HG03469 (cell line): ENCODE measurements around the gene CCL11.

Source experiments
- ATAC-seq: cut with Tn5 transposase; IDR thresholded peaks from one replicate; pipeline ENCODE4 v1.9.1; 2021; ENCODE audit warnings: mild to moderate bottlenecking, moderate library complexity, moderate number of reproducible peaks; ENCODE audit not compliant: unreplicated experiment

The CCL11 gene

DNA sequence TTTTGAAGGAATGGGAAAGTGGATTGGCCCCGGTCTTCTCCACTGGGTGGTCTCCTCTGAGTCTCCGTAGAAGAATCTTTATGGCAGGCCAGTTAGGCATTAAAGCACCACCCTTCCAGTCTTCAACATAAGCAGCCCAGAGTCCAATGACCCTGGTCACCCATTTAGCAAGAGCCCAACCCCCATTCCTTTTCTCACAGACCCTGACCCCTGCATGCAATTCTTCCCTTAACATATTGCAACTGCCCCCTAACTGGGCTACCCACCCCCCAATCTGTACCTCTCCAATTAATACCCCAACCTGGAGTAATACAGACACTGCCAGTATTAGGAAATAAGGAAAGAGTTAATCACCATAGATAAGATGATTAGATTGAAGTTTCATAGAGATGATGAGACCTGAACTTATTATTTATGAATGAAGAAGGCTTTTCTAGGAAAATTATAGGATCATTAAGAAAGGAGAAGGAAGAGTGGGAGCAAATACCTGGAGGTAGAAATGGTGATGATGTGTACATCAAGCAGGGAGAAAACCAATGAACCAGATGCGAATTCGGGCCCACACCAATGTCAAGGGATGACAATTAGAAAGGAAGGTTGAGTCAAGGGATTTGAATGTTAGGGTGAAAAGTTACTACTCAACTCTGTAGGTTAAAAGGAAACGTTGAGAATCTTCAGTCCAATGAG is 28.1 kb upstream of the CCL11 start:
- ATAC-seq, result no peak

DNA sequence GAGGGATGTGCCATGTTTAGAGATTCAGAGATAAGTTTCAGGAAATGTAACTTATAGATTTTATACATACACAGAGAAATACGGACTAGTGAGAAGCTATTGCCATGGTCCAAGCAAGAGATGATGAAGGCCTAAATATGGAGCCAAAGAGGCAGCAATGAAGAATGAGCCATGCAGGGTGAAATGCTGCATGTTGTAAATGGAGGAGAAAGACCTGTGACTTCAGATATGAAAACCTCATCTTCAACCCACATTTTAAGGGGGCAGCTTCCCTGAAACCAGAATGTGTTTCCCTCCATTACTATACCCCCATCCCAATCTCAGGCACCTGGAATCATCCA is 27.6 kb upstream of the CCL11 start:
- no peak for ATAC-seq

DNA sequence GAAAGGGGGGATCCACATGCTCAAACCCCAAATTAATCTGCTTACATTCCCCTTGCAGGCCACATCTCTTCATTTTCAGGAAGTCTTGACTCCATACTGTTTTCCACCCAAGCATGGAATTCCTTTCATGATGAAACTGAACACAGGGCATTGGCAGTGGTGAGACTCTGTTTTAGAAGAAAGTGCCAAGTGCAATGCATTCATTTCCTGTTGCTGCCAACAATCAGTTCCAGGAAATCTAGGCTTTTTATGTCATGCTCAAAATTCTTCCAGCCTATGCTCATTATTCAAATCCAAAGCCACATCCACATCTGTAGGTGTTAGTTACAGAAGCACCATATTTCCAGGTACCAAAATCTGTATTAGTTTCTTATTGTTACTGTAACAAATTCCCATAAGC is 26.4 kb upstream of the CCL11 start:
- no peak for ATAC-seq

DNA sequence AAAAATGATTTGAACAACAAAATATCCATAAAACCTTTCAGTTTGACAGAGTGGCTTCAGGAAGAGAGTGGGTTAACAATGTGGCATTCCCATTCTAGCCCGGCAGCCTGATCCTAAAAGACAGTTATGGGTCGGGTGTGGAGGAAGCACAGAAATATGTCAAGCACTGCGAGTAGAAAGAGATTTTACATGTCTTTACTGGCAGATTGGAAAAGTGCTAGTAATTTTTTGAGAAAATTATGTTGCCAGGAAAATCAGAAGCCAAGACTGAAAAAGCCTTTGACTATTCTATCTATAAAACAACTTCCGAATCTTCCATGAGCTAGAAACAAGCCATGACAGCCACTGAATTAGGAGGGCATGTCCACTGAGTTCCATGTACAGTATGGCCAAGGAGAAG is 24.7 kb upstream of the CCL11 start:
- ATAC-seq, result no peak

DNA sequence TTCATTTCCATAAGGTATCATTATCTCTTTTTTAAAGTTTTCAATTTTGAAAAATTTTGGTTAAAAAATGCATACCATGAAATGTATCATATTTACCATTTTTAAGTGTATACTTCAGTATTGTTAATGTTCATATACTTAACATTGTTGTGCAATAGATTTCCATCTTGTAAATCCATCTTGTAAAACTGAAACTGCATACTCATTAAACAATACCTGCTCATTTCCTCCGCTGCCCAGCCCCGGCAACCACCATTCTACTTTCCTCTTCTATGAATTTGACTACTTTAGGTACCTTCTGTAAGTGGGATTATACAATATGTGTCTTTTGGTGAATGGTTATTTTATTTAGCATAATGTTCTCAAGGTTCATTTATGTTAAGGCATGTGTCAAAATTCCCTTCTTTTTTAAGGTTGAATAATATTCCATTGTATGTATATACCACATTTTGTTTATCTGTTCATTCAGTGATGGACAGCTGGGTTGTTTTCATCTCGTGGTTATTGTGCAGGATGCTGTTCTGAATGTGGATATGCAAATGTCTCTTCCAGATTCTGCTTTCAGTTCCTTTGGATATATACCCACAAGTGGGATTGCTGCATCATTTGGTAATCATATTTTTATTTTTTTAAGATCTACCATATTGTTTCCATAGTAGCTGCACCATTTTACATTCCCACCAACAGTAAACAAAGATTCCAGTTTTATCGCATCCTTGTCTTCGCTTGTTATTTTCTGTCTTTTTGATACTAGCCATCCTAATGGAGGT is 23.8 kb upstream of the CCL11 start:
- no peak for ATAC-seq

DNA sequence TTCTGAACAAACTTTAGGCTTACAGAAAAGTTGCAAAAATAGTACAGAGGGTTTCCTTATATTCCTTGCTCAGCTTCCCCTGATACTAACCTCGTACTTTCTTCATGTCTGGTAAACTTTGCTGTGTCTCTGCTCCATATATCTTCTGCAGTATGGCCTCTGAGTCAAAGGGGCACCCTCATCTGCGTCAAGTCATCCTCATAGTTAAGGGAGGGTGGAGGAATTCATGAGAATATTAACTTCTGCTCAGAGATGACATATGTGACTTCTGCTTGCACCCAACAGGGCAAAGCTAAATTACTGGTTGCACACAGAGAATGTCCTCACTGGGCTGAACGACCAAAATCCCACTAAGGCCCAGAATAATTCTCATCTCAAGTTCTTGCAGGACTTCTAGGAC is 19.8 kb upstream of the CCL11 start:
- no peak for ATAC-seq

DNA sequence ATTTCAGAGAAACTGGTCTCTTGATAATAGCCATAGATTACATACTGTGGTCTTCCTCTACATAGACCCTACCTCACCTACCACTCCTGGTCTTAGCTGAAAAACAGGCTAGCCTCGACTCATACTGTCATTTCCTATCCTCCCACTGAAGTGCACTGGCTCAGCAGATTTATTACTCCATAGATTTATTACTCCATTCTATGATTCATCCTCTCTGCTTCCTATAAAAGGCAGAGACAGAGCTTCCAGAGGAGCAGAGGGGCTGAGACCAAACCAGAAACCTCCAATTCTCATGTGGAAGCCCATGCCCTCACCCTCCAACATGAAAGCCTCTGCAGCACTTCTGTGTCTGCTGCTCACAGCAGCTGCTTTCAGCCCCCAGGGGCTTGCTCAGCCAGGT is 15.6 kb upstream of the CCL11 start, which contains the start of gene CCL7:
CCL7 (plus strand) TSS at position 253 of the 400 bp plus-strand sequence; CDS start at position 323, 70 bp downstream.
- ATAC-seq, result no peak

DNA sequence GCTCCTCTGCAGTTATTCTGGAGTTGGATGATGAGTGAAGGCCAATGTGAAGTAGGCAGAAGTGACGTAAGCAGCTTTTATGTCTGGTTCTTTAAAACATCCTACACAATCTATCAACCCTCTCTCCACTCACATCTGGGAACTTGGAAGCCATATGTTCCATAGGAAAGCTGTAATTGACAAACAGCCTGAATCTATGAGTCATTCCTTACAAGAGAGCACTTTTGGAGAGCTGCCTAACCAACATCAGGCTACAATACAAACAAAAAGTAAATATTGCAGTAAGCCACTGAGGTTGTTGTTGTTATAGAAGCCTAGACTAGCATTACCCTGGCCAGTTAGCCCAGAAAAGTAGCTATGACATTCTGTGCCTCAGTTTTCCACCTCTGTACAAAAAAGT is 9.7 kb upstream of the CCL11 start:
- no peak for ATAC-seq

DNA sequence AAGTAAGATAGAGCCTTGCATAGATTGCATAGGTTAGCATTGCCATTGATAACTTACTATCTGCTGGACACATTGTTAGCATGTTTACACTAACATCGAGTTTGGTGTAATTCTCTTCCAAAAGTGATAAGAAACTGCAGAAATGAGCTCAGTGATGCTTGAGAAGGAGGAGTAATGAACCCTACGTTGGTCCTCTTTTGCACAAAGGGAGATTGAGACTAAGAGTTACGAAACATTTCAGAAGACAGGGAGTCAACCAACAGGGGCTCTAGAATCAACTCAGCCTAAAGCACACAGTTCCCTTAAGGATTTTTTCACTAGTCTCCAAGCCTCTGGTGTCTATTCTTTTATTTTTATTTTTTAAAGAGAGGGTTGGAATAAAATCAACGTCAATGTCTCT is 8.7 kb upstream of the CCL11 start:
- ATAC-seq, result no peak

DNA sequence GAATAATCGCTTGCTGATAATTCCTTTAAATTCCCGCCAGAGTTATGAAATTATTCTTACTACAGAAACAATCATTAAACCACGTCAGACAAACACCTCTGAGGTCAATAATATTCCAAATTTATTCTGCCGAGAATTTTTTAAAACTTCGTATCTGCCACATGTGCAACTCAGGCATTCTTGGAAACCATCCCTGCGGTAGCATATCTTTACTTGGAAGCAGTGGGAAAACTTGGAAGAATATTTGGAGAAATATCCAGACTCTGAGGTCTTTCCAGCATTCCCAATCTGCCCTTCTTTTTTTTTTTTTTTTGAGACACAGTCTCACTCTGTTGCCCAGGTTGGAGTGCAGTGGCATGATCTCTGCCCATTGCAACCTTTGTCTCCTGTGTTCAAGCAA is 2.0 kb upstream of the CCL11 start:
- ATAC-seq, result no peak

DNA sequence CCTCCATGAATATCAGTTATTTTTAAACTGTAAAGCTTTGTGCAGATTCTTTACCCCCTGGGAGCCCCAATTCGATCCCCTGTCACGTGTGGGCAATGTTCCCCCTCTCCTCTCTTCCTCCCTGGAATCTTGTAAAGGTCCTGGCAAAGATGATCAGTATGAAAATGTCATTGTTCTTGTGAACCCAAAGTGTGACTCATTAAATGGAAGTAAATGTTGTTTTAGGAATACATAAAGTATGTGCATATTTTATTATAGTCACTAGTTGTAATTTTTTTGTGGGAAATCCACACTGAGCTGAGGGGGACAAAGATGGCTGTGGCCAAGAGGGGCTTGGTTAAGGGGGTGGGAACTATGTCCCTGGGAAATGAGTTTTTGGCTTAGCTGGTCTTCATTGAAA is 2.3 kb downstream of the CCL11 start:
- no peak for ATAC-seq

DNA sequence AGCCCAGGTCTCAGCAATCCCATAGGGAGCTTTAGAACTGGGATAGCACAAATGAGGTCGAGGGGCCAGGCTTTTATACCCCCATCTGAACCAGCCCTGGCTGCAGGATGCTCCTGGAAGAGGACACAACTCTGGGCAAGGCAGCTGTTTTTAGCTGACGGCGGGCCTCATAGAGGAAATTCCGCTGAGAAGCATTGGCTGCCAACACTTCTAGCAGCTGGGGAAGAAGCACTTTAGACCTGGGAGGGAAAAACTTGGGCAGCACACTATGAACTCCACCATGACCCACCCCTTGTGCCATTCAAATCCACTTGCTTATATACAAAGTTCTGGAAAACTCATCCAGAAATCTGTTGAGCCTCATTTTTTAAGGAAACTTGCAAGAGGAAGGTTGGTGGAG is 5.0 kb downstream of the CCL11 start:
- ATAC-seq, result no peak

DNA sequence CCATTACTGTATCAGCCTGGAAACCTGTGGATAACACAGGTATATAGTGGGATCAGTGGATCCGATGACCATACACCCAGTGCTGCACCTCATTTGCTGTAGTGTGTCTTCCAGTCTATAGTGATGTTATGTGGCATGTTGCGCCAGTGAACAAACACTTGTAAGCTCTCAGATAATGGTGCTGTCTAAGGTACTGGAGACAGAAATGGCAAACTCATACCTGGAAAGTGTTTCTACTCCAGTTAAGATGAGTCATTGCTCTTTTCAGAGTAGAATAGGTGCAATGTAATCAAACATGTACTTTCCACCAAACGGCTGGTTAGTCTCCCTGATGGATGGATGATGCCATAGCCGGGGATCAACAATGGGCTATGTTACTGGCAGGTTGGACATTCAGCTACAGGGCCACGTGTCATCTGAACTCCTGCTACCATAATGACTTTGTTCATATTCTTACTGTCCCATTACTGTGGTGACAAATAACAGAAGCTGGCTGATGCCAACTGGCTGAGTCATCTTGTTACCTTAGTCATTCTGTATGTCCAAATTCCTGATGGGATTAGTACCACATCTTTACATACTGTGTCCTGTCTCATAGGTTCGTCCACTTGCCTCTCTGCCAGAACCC is 6.3 kb downstream of the CCL11 start:
- no peak for ATAC-seq

DNA sequence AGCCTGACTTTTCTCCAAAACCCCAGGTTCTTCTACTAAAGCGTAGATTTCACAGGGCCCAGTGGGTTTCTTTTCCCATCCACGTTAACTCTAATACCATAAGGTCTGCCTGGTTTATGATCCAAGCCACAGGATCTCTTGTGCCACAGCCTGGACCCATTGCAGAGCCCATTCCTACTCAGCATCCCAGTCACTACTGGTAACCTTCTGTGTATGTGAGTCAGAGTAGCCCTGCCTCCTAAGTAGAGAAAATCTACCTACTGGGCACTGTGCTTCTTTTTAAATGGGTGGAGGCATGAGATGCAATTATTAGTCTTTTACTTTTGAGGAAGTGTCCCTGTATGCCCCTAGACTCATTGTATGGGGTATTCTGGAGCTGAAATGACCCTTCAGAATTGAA is 13.5 kb downstream of the CCL11 start:
- no peak for ATAC-seq

DNA sequence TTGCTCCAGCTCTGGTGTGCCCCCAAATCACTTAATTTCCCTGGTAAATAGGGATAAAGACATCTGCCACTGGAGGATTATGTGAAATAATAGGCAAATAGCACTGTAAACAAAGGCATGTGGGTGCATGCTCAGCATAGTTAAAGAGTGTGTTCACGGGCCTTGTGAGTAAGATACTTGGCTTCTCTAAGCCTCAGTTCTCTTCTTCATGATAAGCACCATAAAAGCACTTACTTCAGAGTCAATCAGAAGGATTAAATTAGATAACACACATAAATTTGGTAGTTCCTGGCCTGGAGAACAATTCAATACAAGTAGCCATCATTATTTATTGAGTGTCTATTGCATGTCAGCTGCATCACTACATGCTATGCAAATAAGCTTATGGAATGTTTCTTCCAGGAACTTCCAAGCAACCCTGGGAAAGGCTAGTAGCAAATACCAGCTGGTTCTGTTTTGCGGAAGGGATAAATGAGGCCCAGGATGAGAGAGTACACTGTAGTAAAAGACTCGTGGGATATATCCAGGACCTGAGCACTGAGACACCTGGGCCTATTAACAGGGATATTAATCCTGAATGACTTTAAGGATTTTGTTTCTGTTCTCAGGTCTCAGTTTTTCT is 14.5 kb downstream of the CCL11 start:
- no peak for ATAC-seq

DNA sequence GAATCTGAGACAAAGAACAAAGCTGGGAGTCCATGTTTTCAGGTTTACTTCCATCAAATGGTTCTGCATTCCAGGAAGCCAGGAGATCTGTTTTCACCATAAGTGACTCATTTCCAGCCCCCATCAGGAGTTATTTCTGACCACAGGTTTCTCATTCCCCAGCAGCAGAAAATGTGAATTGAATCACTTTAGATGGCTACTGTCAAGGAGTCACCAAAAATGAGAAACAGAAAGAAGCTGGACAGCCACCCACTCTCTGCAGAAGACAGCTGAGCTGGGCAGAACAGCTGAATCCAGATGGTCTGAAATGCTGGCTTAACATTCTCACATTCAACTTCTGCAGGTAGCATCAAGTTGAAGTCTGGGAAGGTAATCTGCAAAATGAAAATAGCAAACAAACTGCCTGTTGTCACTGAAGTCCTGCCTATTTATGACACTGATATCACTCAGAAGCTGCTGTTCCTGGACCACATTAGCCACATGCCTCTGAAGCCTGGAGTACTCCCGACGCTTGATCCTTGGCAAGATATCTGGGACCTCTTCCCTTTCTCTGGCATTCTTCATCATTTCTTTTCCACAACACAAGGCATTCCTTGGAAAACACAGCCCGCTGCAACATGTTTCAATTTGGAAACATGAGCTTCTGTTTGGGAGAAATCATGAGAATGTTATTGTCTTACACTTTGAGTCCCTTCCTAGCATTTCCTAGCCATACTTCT is 15.3 kb downstream of the CCL11 start:
- no peak for ATAC-seq

DNA sequence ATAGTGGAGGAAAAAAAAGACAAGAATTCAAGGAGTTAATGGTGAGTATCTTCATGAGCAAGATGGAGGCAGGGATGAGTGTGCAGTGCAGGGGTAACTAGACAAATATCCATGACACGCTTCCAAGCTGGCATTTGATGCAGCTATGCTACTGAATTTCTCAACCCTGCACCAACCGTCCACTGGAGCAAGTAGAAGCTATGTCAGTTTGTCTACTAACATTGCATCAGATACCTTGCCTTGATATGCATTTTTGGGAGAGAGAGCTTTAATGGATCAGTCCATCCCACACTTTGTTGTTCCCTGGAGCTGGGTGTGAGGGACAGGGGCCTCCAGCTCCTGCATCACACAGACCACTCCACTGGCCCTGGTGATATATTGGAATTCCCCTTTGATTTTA is 16.4 kb downstream of the CCL11 start:
- ATAC-seq, result no peak

DNA sequence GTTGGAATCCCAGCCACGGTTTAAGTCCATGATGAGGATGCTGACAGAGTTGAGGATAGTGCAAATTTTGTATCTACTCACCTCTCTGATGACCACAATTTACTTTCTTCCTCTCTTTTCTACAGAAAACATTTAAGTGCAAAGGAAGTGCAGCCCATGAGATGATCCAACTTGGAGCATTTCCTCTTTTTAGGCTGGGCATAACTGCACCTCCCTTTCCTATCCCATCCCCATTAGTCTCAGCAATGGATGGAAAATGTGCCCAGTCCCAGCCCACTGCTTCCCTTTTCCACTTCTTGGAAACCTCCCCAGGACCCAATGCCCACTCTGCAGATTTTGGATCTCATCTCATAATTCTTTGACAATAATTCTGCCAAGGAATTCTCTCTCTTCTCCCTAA is 17.1 kb downstream of the CCL11 start:
- ATAC-seq, result no peak

DNA sequence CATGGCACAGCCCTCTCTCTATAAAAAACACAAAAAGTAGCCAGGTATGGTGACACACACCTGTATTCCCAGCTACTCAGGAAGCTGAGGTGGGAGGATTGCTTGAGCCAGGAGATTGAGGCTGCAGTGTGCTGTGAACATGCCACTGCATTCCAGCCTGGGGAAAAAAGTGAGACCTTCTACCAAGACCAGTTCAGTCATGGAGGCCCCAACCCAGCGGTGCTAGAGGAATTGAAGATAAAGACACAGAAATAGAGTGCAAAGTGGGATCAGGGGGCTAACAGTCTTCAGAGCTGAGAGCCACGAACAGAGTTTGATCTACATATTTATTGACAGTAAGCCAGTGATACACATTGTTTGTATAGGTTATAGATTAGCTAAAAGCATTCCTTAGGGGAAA is 18.1 kb downstream of the CCL11 start:
- no peak for ATAC-seq

DNA sequence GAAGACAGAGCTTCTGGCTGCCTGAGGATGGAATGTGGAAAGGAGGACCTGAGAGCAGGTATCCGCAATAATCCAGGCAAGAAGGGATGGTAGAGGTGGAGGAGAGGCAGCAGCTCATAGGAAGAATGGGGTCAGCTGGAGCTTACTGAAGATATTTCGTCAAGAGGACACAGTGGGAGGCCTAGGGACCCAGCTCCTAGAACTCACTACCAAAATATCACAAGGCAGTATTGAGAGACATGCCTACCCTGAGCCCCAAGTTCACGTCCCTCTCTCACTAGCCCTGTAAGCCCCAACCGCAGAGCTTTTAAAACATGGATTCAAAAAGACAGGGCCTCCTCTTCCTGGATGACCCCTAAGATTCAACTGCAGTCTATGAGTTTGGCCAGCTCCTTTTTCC is 19.5 kb downstream of the CCL11 start:
- no peak for ATAC-seq

DNA sequence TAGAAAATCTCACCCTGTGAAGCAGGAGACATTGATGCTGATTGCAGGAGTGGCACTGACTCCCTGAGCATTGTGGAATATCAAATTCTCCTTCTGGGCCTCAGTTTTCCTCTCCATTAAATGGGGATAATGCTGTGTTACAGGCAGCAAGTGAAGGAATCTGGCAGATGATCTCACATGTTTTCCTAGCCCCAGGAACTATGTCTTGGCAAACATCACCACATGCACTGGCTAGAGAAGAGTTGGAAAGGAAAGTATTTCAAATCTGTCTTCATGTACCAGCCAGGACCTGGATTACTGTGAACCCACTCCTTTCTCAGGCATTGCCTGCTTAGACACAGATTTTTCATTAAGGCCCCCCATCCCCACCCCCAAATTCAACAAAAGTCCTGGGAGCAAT is 20.1 kb downstream of the CCL11 start:
- ATAC-seq, result no peak
